T-cell (primary cell): Measurements from ENCODE around the gene ERN1. TPM values are rescaled to one million over a fixed set of nuclear protein-coding genes. Genes with fewer than 3 reads are reported as not detected.

Source experiments
- ATAC-seq, 4 experiments: fragments of 200-7000 bp in 3 of 4; fragments of 150-1000 bp in 1 of 4; cut with Tn5 transposase; replicated peaks in 1 of 4; 1 replicate in 3 of 4; 2 replicates in 1 of 4; pipeline ENCODE4 v1.10.0; 2021; ENCODE audit warnings: moderate library complexity in 3 of 4, mild to moderate bottlenecking in 2 of 4, moderate number of reproducible peaks in 1 of 4
- CTCF ChIA-PET, 2 donors: fragments of 300-600 bp; sonication (Branson Sonifier 250); formaldehyde crosslinking; loops; one replicate each; lab custom pipeline; 2022; ENCODE audit warnings: antibody characterized with exemption in 2 of 2; lab: Charles Lee
- POLR2A ChIA-PET, 2 donors: fragments of 300-600 bp; sonication (Branson Sonifier 250); formaldehyde crosslinking; loops; one replicate each; lab custom pipeline; 2022; ENCODE audit warnings: antibody characterized with exemption in 2 of 2; lab: Charles Lee
- DNase-seq, 35 experiments: peaks; one replicate each; pipeline versions ENCODE4 v3.0.0 to v3.0.0-alpha.2; 2013 to 2023
- H3K27ac ChIP-seq: one replicate; pipeline ENCODE4 v1.5.1; 2013; ENCODE audit warnings: low read length
- H3K27me3 ChIP-seq, 2 experiments: replicated peaks in 1 of 2; 1 replicate in 1 of 2; 2 replicates in 1 of 2; pipeline versions ENCODE4 v1.6.1 to v1.7.0; 2013; ENCODE audit warnings: low read length in 1 of 2, mixed read lengths in 1 of 2; ENCODE audit not compliant: control insufficient read depth in 2 of 2, insufficient read depth in 2 of 2; ENCODE audit errors: extremely low read depth in 1 of 2
- H3K36me3 ChIP-seq, 2 donors: 1 replicate in 1 of 2; 2 replicates in 1 of 2; pipeline versions ENCODE4 v1.6.1 to v1.7.0; 2013; ENCODE audit warnings: low read length in 1 of 2; ENCODE audit not compliant: control insufficient read depth in 2 of 2, insufficient read depth in 1 of 2; ENCODE audit errors: extremely low read depth in 1 of 2
- H3K4me1 ChIP-seq, 2 experiments: 1 replicate in 1 of 2; 2 replicates in 1 of 2; pipeline versions ENCODE4 v1.6.1 to v1.7.0; 2013; ENCODE audit warnings: low read length in 2 of 2, mixed read lengths in 1 of 2; ENCODE audit not compliant: insufficient read depth in 2 of 2, control insufficient read depth in 1 of 2; ENCODE audit errors: extremely low read depth in 1 of 2
- H3K4me3 ChIP-seq, 2 donors: 1 replicate in 1 of 2; 2 replicates in 1 of 2; pipeline versions ENCODE4 v1.5.1 to v1.7.0; 2013; ENCODE audit warnings: mild to moderate bottlenecking in 2 of 2, low read length in 1 of 2, moderate library complexity in 1 of 2; ENCODE audit not compliant: control insufficient read depth in 1 of 2; ENCODE audit errors: extremely low read depth in 1 of 2
- H3K9me3 ChIP-seq: 2 replicates; pipeline ENCODE4 v1.7.0; 2013
- H3K27ac Mint-ChIP-seq, 2 donors: one replicate each; pipeline ENCODE4 v1.8.0; 2020 to 2021; ENCODE audit warnings: mild to moderate bottlenecking in 2 of 2, mixed read lengths in 2 of 2
- H3K27me3 Mint-ChIP-seq, 2 donors: one replicate each; pipeline ENCODE4 v1.8.0; 2021 to 2022; ENCODE audit warnings: mixed read lengths in 2 of 2
- H3K36me3 Mint-ChIP-seq: one replicate; pipeline ENCODE4 v1.8.0; 2021; ENCODE audit warnings: mixed read lengths
- H3K4me1 Mint-ChIP-seq, 3 donors: one replicate each; pipeline ENCODE4 v1.8.0; 2020 to 2022; ENCODE audit warnings: mixed read lengths in 3 of 3, mild to moderate bottlenecking in 1 of 3
- H3K4me3 Mint-ChIP-seq, 3 donors: one replicate each; pipeline ENCODE4 v1.8.0; 2020 to 2022; ENCODE audit warnings: mild to moderate bottlenecking in 3 of 3, mixed read lengths in 3 of 3, moderate library complexity in 3 of 3
- H3K9me3 Mint-ChIP-seq, 3 donors: one replicate each; pipeline ENCODE4 v1.8.0; 2020 to 2022; ENCODE audit warnings: mixed read lengths in 3 of 3
- WGBS: methylation state at CpG from one replicate; pipeline ENCODE4 v1.1.5; 2013; ENCODE audit warnings: missing lambda C conversion rate; ENCODE audit not compliant: insufficient coverage; 5-methylcytosine and 5-hydroxymethylcytosine counted together
- total RNA-seq, 35 experiments: library from RNA in 6 of 35; stranded (reverse) in 6 of 35; fragments of 120-200 nt in 1 of 35; gene quantifications; one replicate each; pipeline versions ENCODE4 v1.2.1 to v1.2.4 and lab custom pipeline; 2013 to 2026

Gene ERN1
- total RNA-seq, 5 donors from 2014 or later (not counting 1 experiment from before 2014, with no cell fraction given), result 71.2 to 146 (median 112) TPM

- H3K9me3 ChIP-seq, result peaks cover 2% of the 10 kb centered on the region
- ChIA-PET CTCF (no interaction called here), POLR2A (no interaction called here)
- H3K36me3 ChIP-seq, result peaks cover 10 to 76% of the 10 kb centered on the region in 2 donors
- Mint-ChIP-seq H3K36me3 (peaks cover 80% of the 10 kb centered on the region), H3K4me3 (no peak overlapping the region), H3K9me3 (peaks cover 4 to 25% (median 13%) of the 10 kb centered on the region in 3 donors), H3K27ac (peak overlapping the region in 1 of 2 donors; percentile 96), H3K4me1 (peaks cover 0 to 48% (median 37%) of the 10 kb centered on the region in 3 donors), H3K27me3 (no peaks in the 10 kb centered on the region)
- no CpG with 5 or more reads among the region's 1 CpG for WGBS
- H3K4me3 ChIP-seq, result no peak overlapping the region
- DNase-seq, result no peak
- H3K27me3 ChIP-seq, result no peaks in the 10 kb centered on the region
- H3K27ac ChIP-seq, result no peak overlapping the region
- ATAC-seq, result no peak
- peaks cover 8 to 37% of the 10 kb centered on the region in 2 experiments for H3K4me1 ChIP-seq
Measured at GRCh38 chr17:64069143-64069542, 60.8 kb downstream of the ERN1 start.

DNA sequence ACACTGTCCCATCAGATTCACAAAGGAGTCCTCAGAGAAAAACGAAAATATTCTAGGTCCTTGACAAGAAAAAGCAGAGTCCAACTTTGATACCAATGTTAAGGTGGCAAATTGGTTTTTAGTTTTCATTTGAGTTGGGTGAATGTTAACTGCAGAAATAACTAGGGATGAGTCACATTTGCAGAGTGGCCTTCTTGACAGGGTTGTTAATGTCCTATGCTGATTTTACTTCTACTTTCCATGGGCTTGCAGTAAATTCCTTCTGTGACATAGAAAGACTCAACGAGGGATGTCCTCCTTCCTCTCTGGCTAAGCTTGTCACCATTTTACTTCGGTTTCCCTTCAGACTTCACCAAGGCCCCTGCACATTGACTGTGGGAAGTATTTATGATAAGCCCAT is 62.3 kb downstream of the ERN1 start:
- Mint-ChIP-seq H3K4me1 (peaks cover 0 to 61% (median 51%) of the 10 kb centered on the region in 3 donors), H3K9me3 (peaks cover 4 to 25% (median 13%) of the 10 kb centered on the region in 3 donors), H3K27ac (peak overlapping the region in 1 of 2 donors; percentile 96), H3K36me3 (peaks cover 88% of the 10 kb centered on the region), H3K4me3 (peak overlapping the region in 2 of 3 donors; percentile 37 to 72), H3K27me3 (no peaks in the 10 kb centered on the region)
- DNase-seq, result no peak
- Histone ChIP-seq H3K36me3 (peaks cover 10 to 79% of the 10 kb centered on the region in 2 donors), H3K9me3 (peaks cover 2% of the 10 kb centered on the region), H3K27ac (peak overlapping the region; percentile 73), H3K27me3 (no peaks in the 10 kb centered on the region), H3K4me1 (peaks cover 8 to 52% of the 10 kb centered on the region in 2 experiments), H3K4me3 (no peak overlapping the region)
- POLR2A ChIA-PET, result no interaction called here
- ATAC-seq, result no peak
- CTCF ChIA-PET, result interaction anchor here in 1 of 2 donors (0.6 to 1.7 kb wide), 2 partner anchors 39 to 241 kb away, joined by 3 to 6 read pairs; no protein-coding TSS in a partner anchor
- 33% methylated on average over 1 of the region's 3 CpGs for WGBS

GRCh38 chr17:64066716-64067115 is 63.2 kb downstream of the ERN1 start:
- peaks cover 4 to 25% (median 13%) of the 10 kb centered on the region in 3 donors for H3K9me3 Mint-ChIP-seq
- H3K4me1 ChIP-seq, result peaks cover 8 to 57% of the 10 kb centered on the region in 2 experiments
- peak in 3 of 4 experiments; percentile 76 to 86 (median 84) for ATAC-seq
- no peaks in the 10 kb centered on the region for H3K27me3 ChIP-seq
- H3K27me3 Mint-ChIP-seq, result no peaks in the 10 kb centered on the region
- peaks cover 87% of the 10 kb centered on the region for H3K36me3 Mint-ChIP-seq
- 31% methylated on average over 6 of the region's 7 CpGs for WGBS
- peaks cover 10 to 72% of the 10 kb centered on the region in 2 donors for H3K36me3 ChIP-seq
- peak overlapping the region in 1 of 2 donors; percentile 51 for H3K4me3 ChIP-seq
- H3K27ac ChIP-seq, result peak overlapping the region; percentile 73
- peak overlapping the region in 2 of 3 donors; percentile 72 to 86 for H3K4me3 Mint-ChIP-seq
- POLR2A ChIA-PET, result no interaction called here
- DNase-seq, result peak in 26 of 35 experiments; percentile 12 to 60 (median 35)
- CTCF ChIA-PET, result interaction anchor here in 1 of 2 donors (0.8 to 1.7 kb wide), 2 partner anchors 38 to 66 kb away, joined by 6 to 7 read pairs; no protein-coding TSS in a partner anchor
- H3K9me3 ChIP-seq, result peaks cover 2% of the 10 kb centered on the region
- H3K27ac Mint-ChIP-seq, result peak overlapping the region in 1 of 2 donors; percentile 96
- H3K4me1 Mint-ChIP-seq, result peaks cover 0 to 69% (median 51%) of the 10 kb centered on the region in 3 donors

DNA sequence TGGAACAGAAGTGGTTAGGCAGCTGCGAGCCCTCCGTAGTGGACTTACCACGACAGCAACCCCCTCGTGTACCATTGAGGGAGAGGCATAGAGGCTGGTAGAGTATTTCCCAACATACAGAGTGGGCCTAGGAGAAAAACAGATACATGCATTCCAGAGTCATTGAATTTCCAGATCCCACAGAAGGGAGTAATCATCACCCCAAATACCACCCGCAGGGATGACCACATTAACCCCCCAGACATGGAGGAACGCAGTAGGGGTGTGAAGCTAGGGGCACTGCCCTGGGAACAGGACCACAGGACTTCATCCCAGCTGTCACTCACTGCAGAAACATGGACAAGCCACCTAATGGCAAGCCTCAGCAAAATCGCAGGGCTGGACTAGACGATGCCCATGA is 64.8 kb downstream of the ERN1 start:
- Histone ChIP-seq H3K9me3 (peaks cover 2% of the 10 kb centered on the region), H3K4me1 (peaks cover 8 to 70% of the 10 kb centered on the region in 2 experiments), H3K36me3 (peaks cover 11 to 69% of the 10 kb centered on the region in 2 donors), H3K27ac (peak overlapping the region; percentile 73), H3K27me3 (no peaks in the 10 kb centered on the region), H3K4me3 (peak overlapping the region in 1 of 2 donors; percentile 51)
- WGBS, result 88% methylated on average over 2 of the region's 8 CpGs
- POLR2A ChIA-PET, result no interaction called here
- Mint-ChIP-seq H3K4me3 (peak overlapping the region in 2 of 3 donors; percentile 72 to 86), H3K9me3 (peaks cover 4 to 18% (median 12%) of the 10 kb centered on the region in 3 donors), H3K4me1 (peaks cover 6 to 85% (median 62%) of the 10 kb centered on the region in 3 donors), H3K27me3 (no peaks in the 10 kb centered on the region), H3K36me3 (peaks cover 81% of the 10 kb centered on the region), H3K27ac (peak overlapping the region; percentile 22 to 96)
- CTCF ChIA-PET, result interaction anchor here (2.1 to 4.6 kb wide), 3 partner anchors 37 to 67 kb away, joined by 8 to 107 read pairs (median 25); partner anchors contain the start of gene ERN1 (in 1 of the 2)
- DNase-seq (no peak), ATAC-seq (no peak)

DNA sequence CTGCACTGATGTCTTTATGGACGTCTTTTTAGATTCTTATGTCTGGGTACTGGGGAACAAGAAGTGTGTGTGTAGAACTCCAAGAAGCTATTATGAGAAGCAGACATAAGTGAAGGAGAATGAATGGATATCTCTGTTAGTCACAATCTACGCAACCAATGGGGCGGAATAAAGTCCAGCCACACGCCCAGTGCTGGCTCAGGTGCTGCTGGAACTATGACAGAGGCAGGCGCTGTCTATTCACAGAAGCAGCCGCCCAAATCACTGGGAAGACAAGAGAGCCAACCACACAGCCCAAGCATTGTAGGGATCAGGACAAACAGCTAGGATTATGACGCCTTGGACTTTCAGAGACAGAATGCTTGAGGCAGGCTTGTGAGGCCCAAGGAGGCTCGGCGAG is 65.6 kb downstream of the ERN1 start:
- ChIA-PET POLR2A (interaction anchor here in 1 of 2 donors (0.6 to 1.0 kb wide), 5 partner anchors 17 to 199 kb away, joined by 3 read pairs; partner anchors contain the start of gene ERN1), CTCF (interaction anchor here (0.6 to 4.6 kb wide), 19 partner anchors 15 to 218 kb away, joined by 3 to 107 read pairs (median 5); partner anchors contain the start of genes ERN1 (in 1 of the 2) and ICAM2 (in 1 of the 2))
- no peak for DNase-seq
- Histone ChIP-seq H3K4me3 (peak overlapping the region in 1 of 2 donors; percentile 51), H3K27me3 (no peaks in the 10 kb centered on the region), H3K27ac (peak overlapping the region; percentile 68), H3K9me3 (peaks cover 2% of the 10 kb centered on the region), H3K36me3 (peaks cover 6 to 69% of the 10 kb centered on the region in 2 donors), H3K4me1 (peaks cover 8 to 78% of the 10 kb centered on the region in 2 experiments)
- H3K27ac Mint-ChIP-seq, result peak overlapping the region; percentile 22 to 96
- 96% methylated on average over 8 of the region's 9 CpGs for WGBS
- H3K4me1 Mint-ChIP-seq, result peaks cover 6 to 93% (median 68%) of the 10 kb centered on the region in 3 donors
- peak overlapping the region in 2 of 3 donors; percentile 66 to 86 for H3K4me3 Mint-ChIP-seq
- peaks cover 81% of the 10 kb centered on the region for H3K36me3 Mint-ChIP-seq
- H3K27me3 Mint-ChIP-seq, result no peaks in the 10 kb centered on the region
- ATAC-seq, result no peak
- H3K9me3 Mint-ChIP-seq, result peaks cover 0 to 10% (median 5%) of the 10 kb centered on the region in 3 donors

DNA sequence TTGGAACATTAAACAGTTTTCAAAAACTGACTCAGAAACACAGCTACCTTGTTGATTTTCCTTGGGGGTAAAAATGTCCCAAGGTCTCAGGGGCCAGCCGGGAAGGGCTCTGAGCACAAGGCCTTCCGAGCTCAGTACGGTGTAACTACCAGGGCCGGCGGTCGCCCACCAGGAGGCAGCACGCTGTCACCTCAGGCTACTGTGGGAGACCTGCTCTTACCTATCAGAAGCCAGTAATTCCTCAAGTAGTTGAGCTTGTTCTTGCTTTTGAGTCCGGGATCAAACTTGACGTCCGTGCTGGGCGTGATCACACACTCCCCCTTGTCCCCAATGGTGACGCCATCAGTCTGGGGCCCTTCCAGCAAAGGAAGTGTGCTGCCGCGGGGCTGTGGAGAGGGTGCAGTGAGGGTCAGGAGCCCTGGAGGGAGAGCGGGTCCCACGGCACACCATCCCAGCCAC is 66.1 kb downstream of the ERN1 start:
- H3K4me1 Mint-ChIP-seq, result peaks cover 6 to 98% (median 69%) of the 10 kb centered on the region in 3 donors
- H3K36me3 ChIP-seq, result peaks cover 6 to 69% of the 10 kb centered on the region in 2 donors
- POLR2A ChIA-PET, result interaction anchor here in 1 of 2 donors (0.6 to 1.0 kb wide), 8 partner anchors 16 to 538 kb away, joined by 3 to 8 read pairs (median 3); partner anchors contain the start of gene ERN1
- DNase-seq (peak; percentile 22 to 71 (median 53)), ATAC-seq (peak; percentile 49 to 76 (median 62))
- H3K27ac Mint-ChIP-seq, result peak overlapping the region in 1 of 2 donors; percentile 96
- H3K36me3 Mint-ChIP-seq, result peaks cover 81% of the 10 kb centered on the region
- H3K9me3 Mint-ChIP-seq, result peaks cover 0 to 5% (median under 1%) of the 10 kb centered on the region in 3 donors
- H3K27me3 ChIP-seq, result no peaks in the 10 kb centered on the region
- peak overlapping the region; percentile 68 for H3K27ac ChIP-seq
- H3K27me3 Mint-ChIP-seq, result no peaks in the 10 kb centered on the region
- peaks cover 2% of the 10 kb centered on the region for H3K9me3 ChIP-seq
- peak overlapping the region in 2 of 3 donors; percentile 66 to 86 for H3K4me3 Mint-ChIP-seq
- peaks cover 8 to 80% of the 10 kb centered on the region in 2 experiments for H3K4me1 ChIP-seq
- CTCF ChIA-PET, result interaction anchor here (0.6 to 4.6 kb wide), 23 partner anchors 13 to 219 kb away, joined by 3 to 107 read pairs (median 4); partner anchors contain the start of genes ERN1 (in 1 of the 2) and ICAM2 (in 1 of the 2)
- H3K4me3 ChIP-seq, result peak overlapping the region in 1 of 2 donors; percentile 51
- WGBS, result 77% methylated on average over 16 of the region's 16 CpGs
